Right lobe of liver (tissue), 4 donors: Measurements from ENCODE around the gene DLGAP4.

Experiments used
- CTCF ChIP-seq, 4 donors: fragments of 200-600 bp in 3 of 4; fragments of 450-650 bp in 1 of 4; IDR thresholded peaks; one replicate each; pipeline versions ENCODE4 v1.5.1 to v1.8.0; 2016 to 2022; ENCODE audit warnings: antibody characterized with exemption in 4 of 4, mild to moderate bottlenecking in 2 of 4
- POLR2A ChIP-seq: fragments of 450-650 bp; IDR thresholded peaks from one replicate; pipeline ENCODE4 v1.6.1; 2017; ENCODE audit warnings: antibody characterized with exemption, mild to moderate bottlenecking
- donor health status: DM: no; HTN: no; CAD: no.
- donor health status: DM: no; HTN: no; CAD: no.
- donor health status: DM: no; HTN: yes; CAD: no.

DNA sequence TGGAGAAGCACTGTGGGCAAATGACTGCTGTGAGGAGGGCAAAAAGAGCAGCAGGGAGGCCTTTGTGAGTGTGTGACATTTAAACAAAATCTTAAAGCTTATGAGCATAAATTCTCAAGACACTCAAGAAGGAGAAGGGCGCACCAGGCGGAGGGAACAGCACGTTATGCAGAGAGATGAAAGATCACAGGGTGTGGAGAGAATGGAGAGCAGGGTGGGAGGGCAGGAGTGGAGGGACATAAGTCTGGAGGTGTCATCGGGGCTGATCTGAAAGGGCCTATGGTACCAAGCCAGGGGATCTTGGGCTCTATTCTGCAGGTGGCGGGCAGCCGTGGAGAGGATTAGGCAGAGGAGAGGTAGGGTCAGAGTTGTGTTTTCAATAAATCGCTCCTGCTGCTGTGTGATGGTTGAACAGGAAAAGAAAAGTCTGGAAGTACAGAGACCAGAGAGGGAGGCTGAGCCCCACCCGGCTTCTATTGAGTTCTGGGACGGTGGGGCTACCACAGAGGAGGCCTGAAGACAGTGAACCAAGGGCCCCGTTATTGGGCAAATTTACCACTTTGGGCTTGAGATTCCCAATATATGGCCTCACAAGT is 24.3 kb upstream of the DLGAP4 start:
- TF ChIP-seq POLR2A (no peak), CTCF (IDR thresholded peaks at IDR 0.05) (no peak)
